Activated CD8-positive, alpha-beta memory T cell treated with anti-CD3 and anti-CD28 coated beads, Interleukin-2, amount 50 U/mL, for 4 hours (primary cell): ENCODE data around the gene UCN2.
"Not testable (repeated sequence)": the region's sequence is repeated elsewhere in the genome, so short reads cannot be mapped to it uniquely, and the experiment has no call there.

ENCODE experiments used
- DNase-seq: peaks from one replicate; pipeline ENCODE4 v3.0.0-alpha.2; 2020

The UCN2 gene

DNA sequence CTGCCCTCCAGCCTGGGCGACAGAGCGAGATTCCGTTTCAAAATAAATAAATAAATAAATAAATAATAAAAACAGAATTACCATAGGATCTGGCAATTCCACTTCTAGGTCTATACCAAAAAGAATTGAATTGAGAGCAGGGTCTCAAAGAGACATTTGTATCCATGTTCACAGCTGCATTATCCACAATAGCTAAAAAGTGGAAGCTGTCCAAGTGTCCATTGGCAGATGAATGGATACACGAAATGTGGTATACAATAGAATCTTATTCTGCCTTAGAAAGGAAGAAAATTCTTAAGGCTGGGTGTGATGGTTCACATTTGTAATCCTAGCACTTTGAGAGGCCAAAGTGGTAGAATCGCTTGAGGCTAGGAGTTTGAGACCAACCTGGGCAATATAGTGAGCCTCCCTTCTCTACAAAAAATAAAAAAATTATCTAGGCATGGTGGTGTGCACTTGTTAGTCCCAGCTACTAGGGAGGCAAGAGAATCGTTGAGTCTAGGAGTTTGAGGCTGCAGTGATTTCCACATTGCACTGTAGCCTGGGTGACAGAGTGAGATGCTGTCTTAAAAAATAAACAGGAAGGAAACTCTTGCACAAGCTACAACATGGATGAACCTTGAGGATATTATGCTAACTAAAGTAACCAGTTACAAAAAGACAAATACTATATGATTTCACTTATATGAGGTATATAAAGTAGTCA, 31.2 kb downstream of the UCN2 start:
- DNase-seq, result no peak

GRCh38 chr3:48530701-48531100, 32.9 kb downstream of the UCN2 start:
- not testable (repeated sequence) for DNase-seq

- no peak for DNase-seq
Measured at GRCh38 chr3:48528754-48529153, 34.8 kb downstream of the UCN2 start.

GRCh38 chr3:48528048-48528447, 35.5 kb downstream of the UCN2 start:
- no peak for DNase-seq

DNA sequence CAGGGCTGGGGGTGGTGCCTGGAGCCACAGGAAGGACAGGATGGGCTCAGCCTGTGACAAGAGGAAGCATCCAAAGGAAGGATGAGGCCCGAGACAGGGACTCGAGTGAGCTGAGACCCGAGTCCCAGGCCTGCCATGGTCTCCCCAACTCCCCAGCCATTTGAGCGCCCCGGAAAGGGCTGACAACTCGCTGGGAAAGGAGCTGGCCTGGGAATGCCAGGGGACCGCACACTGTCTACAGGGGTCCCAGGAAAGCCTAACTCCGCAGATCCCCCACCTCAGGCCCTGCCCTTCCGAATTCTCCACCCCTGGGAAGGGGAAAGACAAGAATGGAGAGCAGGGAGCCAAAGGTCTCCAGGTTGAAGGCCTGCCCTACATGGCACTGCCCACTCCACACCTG, 38.6 kb downstream of the UCN2 start:
- DNase-seq, result no peak

GRCh38 chr3:48521635-48522034, 41.9 kb downstream of the UCN2 start:
- DNase-seq, result no peak

- no peak for DNase-seq
Measured at GRCh38 chr3:48519277-48519643, 44.3 kb downstream of the UCN2 start.

DNA sequence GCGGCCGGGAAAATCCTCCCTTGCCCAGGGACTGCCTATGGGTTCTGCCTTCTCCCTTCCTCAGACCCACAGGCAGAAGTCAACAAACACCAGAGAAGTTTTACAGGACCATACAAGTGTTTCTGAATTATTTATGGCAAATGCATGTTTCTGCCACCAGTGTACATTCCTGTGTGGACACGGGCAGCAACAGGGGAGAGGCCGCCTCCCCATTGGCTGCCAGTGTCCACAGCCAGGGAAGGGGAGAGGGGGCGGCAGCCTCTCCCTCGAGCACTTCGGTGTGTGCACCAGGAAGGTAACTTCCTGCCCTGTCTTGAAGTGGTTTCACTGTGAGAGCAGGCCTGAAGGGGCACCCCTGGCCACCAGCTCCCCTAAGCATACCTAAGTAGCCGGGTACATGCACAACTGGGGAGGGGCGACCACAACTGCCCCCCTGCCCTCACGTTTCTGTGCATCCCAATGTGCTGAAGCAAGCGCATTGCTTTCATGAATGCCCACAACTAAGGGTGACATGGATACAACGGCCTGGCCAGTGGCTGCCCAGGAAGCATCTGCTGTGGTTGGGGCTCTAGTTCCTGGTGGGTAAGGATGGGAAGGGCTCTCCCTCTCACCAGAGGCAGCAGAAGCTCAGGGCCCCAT, 44.8 kb downstream of the UCN2 start:
- DNase-seq, result no peak

DNA sequence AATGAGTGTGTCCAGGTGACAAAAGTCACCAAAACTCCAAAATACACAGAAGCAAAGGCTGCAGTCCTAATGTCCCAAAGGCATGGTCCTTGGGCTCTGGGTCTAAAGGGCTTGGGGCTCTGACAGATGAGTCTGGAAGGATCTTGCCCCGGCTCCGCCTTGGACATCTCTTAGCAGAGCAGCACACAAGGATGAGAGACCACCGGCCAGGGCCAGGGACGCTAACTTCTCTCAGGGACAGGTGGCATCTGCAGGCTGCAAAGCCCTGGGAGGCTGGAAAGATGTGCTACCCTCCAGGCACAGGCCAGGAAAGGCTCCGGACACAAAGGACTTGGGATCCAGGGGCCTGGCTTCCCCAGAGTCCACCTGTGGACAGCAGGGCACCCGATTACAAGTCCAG, 45.5 kb downstream of the UCN2 start:
- DNase-seq, result no peak

- no peak for DNase-seq
Measured at GRCh38 chr3:48516571-48516970, 47.0 kb downstream of the UCN2 start.

DNA sequence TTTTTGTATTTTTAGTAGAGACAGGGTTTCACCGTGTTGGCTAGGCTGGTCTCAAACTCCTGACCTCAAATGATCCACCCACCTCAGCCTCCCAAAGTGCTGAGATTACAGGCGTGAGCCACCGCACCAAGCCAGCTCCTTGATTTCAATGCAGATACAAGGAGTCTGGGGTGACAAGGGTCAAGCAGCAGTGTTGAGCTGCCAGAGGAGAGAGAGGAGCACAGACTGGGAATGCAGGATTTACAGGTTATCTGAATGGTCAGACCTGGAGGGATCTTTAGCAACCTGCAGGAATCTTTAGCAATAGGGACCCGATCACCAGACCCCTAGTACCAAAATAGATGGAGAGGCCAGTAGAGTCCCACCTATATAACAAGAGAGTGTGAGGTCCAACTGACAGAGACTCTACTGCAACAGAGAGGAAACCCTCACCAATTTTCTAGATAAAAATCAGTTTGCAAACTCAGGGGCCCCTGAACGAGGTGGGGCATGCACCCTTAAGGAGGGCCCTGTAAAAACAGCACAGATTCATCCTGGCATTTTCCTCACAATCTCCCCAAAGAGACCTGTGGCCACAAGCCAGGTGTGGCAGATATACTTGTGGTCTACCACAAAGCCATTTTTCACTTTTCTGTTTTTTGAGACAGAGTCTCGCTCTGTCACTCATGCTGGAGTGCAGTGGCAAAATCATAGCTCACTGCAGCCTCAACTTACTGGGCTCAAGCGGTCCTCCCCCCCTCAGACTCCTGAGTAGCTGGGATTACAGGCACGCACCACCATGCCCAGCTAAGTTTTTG, 49.0 kb downstream of the UCN2 start:
- no peak for DNase-seq
